ENCODE measurements around the gene DENND1A. TPM values are rescaled to one million over a fixed set of nuclear protein-coding genes. Genes with fewer than 3 reads are reported as not detected.

The DENND1A gene
- total RNA-seq, 1 donor from 2014 or later: 13.6 TPM

DNA sequence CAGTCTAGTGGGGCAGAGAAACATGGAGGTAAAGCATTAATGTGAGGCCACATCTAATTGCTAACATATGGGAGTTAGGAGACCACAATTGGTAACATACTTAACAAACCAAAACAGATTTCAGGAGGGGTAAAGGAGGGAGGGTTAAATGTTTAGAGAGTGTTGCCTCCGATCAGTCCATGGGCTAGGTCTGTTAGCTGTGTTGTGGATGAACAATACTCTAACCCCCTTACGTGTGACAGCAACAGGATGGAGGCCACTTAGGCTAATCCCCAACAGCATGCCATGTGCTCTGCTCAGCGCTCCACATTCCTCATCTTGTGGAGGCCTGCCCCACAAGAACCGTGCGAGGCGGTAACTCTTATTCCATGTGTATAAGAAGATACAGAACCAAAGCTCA is 406.9 kb downstream of the DENND1A start:
- ATAC-seq (no peak), DNase-seq (ENCODE audit: missing footprints) (no peak)
- intact Hi-C loops (cut with DNase I): no loop called here

DNA sequence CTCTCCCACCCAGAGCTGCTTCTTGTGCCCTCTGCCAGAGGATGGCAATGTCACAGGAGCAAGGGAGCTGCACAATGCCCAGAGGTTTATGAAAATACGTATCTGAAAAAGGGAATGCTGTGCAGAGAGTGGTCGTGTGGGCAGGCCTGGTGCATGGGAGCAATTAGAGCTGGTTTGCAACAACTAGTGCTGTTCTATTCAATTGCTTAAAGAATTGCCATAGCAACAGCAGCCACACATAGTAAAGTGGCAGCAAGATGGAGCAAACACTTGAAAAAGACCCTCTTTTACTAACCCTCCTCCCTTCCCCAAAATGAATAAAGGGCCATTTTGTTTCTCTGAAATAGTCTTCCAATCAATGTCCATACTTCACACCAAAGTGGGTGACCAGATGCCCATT is 407.7 kb downstream of the DENND1A start:
- ATAC-seq (no peak), DNase-seq (ENCODE audit: missing footprints) (no peak)
- intact Hi-C loops (cut with DNase I): no loop called here

DNA sequence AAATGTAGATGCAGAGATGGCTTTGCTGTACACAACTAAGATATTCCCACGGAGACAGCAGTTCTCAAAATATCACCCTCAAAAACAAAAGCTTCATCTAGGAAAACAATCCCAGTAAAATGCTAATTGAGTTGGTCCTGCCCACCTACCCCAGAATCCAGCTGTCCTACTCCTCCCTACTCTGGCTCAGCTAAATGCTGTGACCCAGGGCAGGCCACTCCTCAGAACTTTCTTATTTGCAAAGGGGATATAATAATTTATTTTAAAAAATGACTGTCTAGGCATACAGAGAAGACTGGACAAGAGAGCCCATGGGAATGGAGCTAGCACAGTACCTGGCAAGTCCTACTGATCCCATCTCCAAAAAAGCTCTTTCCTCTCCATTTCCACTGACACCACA is 411.6 kb downstream of the DENND1A start:
- no peak for DNase-seq (ENCODE audit: missing footprints)
- ATAC-seq: peak; percentile 23
- intact Hi-C loops (cut with DNase I): no loop called here

GRCh38 chr9:123517512-123517911 is 412.4 kb downstream of the DENND1A start:
- ATAC-seq (no peak), DNase-seq (ENCODE audit: missing footprints) (no peak)
- intact Hi-C loops (cut with DNase I): no loop called here

DNA sequence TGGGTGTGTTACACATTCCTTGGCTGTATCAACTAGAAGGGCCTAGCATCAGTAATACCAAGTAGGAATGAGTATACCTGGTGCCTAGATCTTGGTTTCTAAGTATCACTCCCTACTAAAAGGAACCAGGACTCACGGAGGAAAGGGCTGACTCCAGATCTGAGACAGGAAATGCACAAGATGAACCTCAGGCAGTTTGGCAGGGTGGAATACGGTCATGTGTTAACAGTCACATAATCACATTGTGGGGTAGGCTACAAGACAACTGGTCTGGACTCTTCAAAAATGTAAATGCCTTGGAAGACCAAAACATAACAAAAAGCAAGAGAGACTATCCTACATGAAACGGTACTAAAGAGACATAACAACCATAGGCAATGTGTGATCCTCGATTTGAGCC is 415.2 kb downstream of the DENND1A start:
- intact Hi-C loops (cut with DNase I): no loop called here
- ATAC-seq (no peak), DNase-seq (ENCODE audit: missing footprints) (no peak)

GRCh38 chr9:123513554-123513953 is 416.4 kb downstream of the DENND1A start:
- intact Hi-C loops (cut with DNase I): no loop called here
- DNase-seq (ENCODE audit: missing footprints) (no peak), ATAC-seq (no peak)

- DNase-seq (ENCODE audit: missing footprints): no peak
- ATAC-seq: no peak
- intact Hi-C loops (cut with DNase I): no loop called here
These were observed 418.3 kb downstream of the DENND1A start for GRCh38 chr9:123511326-123512277.

- no peak for DNase-seq (ENCODE audit: missing footprints)
- ATAC-seq: no peak
These were observed 420.3 kb downstream of the DENND1A start for GRCh38 chr9:123509646-123510045.

GRCh38 chr9:123508048-123508447 is 421.9 kb downstream of the DENND1A start:
- DNase-seq (ENCODE audit: missing footprints): no peak
- intact Hi-C loops (cut with DNase I): no loop called here
- ATAC-seq: peak; percentile 37

More at GRCh38 chr9:123509646-123510045, 420.3 kb downstream of the DENND1A start:
- intact Hi-C loops (cut with DNase I): no loop called here

DNA sequence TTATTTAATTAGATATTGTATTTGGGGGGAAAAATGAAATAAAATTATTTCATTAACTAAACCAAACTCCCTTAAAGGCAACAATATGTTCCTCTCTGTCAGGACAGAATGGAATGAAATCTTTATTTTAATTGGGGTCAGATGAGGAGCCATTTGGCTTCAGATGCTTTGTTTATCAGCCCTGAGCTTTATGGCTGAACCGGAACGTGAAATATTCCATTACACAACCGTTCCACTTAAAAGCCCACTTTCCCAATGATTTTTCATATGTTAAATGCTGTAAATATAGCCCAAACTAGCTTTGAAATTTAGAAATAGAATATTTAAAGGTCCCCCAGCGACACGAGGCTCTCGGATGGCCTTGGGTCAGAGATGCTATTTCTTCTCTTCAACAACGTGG is 424.4 kb downstream of the DENND1A start:
- ATAC-seq: no peak
- DNase-seq (ENCODE audit: missing footprints): no peak
- intact Hi-C loops (cut with DNase I): no loop called here

GRCh38 chr9:123500336-123500735 is 429.6 kb downstream of the DENND1A start:
- ATAC-seq: no peak
- intact Hi-C loops (cut with DNase I): no loop called here
- DNase-seq (ENCODE audit: missing footprints): no peak

DNA sequence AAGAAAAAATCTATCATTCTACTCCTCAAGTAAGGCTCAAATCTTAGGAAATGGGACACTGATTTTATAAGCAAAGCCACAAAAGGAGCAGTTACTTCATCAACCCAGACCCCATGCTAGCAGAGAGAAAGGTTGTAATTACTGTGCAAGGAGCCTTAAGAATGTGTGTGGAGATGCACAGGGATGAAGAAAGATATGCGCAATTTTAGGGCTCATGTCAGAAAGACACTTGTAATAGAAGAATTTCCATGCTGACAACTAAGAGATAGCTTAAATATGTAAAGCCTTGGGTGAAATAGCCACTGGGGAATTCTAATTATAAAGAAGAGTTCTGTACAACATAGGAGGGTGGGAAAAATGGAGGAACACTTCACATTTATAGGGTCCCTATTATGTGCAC is 432.1 kb downstream of the DENND1A start:
- no peak for DNase-seq (ENCODE audit: missing footprints)
- intact Hi-C loops (cut with DNase I): no loop called here
- ATAC-seq: no peak

GRCh38 chr9:123495731-123496130 is 434.2 kb downstream of the DENND1A start:
- intact Hi-C loops (cut with DNase I): no loop called here
- no peak for ATAC-seq

DNA sequence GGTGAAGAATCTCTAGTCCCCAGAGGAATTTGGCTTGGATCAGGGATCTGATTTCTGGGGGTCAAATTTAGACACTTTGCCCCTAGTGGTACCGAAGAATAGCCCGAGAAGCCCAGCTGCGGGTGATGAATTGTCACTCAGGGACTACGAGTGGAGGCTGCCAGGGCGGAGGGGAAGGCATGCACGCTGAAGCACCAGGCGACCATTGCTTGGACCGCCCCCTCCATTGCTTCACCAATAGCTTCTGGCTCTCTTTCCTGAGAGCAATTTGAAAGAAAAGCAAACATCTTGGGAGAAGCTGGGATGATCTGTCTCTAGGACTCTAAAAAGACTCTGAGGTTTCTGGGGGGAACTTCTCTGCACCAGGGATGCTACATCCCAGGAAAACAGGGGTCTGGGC is 436.3 kb downstream of the DENND1A start:
- intact Hi-C loops (cut with DNase I): no loop called here
- ATAC-seq: no peak
- no peak for DNase-seq (ENCODE audit: missing footprints)

More at GRCh38 chr9:123495731-123496130, 434.2 kb downstream of the DENND1A start:
- no peak for DNase-seq (ENCODE audit: missing footprints)

- intact Hi-C loops (cut with DNase I): no loop called here
- no peak for ATAC-seq
- no peak for DNase-seq (ENCODE audit: missing footprints)
These were observed 439.2 kb downstream of the DENND1A start for GRCh38 chr9:123490688-123491087.

DNA sequence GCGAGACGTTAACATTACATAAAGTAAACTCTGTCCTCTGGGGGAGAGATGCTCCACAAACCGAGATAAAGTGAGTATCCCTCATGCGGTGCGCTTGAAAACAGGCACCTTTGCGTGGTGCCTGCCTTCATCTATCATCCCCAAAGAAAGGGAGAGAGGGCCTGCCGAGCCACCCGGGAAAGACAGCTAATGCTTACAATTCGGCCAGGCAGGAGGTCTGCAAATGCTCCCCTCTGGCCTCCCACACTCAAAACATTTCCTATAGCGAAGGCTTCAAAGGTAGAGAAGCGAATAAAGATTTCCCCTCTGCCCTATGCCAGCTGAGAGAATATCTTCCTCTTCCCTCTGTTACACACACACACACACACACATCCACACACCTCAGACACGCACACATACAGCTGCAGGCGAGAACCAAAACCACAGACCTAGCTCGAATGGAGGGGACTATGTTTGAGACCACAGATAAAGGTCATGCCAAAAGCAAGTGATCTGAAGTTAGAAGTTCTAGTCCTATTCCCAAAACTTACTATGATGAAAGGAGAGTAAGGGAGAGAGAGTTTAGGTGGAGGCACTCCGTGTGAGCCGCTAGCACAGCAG is 441.1 kb downstream of the DENND1A start:
- ATAC-seq (no peak), DNase-seq (ENCODE audit: missing footprints) (no peak)
- intact Hi-C loops (cut with DNase I): no loop called here

DNA sequence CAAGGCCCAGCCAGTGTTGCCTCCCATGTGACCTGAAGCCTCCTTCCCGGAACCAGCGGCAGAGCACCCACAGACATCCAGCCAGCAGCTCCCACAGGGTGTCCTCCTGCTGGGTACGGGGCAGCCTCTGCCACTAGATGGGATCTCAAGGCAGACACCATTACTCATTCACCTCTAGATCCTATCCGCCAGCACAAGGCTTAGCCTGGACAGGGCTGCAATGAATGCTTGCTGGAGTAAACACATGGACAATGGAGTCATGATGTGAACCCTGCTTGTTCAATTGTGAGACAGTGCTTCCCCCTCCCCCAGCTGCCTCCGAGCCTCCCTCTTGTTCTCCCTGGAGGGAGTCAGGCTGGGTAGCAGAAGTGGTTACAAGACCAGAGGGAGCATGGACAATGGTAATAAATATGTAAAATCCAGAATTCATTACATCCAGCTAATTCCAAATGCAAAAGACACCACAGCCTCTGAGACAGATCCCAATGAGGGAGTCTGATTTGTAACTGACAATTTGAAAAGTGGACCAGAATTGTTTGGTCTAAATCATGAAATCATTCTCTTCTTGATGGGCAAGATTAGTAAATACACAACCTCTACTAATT is 441.9 kb downstream of the DENND1A start:
- no peak for DNase-seq (ENCODE audit: missing footprints)
- intact Hi-C loops (cut with DNase I): no loop called here
- no peak for ATAC-seq

- ATAC-seq (no peak), DNase-seq (ENCODE audit: missing footprints) (no peak)
- intact Hi-C loops (cut with DNase I): no loop called here
These were observed 443.5 kb downstream of the DENND1A start for GRCh38 chr9:123486431-123486830.

DNA sequence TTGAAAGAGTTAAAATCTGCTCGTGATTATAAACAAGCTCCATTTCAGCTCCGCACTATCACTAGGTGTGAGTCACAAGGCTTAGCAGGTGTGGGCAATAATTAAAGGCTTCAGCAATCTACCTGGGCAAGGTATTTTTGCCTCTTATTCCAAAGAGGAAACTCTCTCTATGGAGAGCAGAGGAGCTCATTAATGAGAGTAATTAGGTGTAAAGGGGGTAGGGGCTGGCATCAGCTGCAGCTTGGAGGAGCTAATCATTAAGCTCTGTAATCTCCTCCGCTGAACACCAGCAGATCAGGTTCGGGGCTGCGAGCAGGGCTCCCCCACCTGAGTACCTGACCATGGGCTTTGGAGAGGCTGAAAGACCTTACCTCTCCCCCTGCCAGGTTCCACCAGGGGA is 444.7 kb downstream of the DENND1A start:
- DNase-seq (ENCODE audit: missing footprints) (no peak), ATAC-seq (no peak)
- intact Hi-C loops (cut with DNase I): no loop called here

- ATAC-seq (no peak), DNase-seq (ENCODE audit: missing footprints) (no peak)
- intact Hi-C loops (cut with DNase I): no loop called here
These were observed 445.8 kb downstream of the DENND1A start for GRCh38 chr9:123484130-123484529.
